ENCODE data around the gene ETAA1. TPM values are rescaled to one million over a fixed set of nuclear protein-coding genes. Genes with fewer than 3 reads are reported as not detected.
A peak's percentile ranks its signal among the peaks of the same experiment; 100 is the strongest.

Gene ETAA1
- 16.2 and 20.7 TPM in 2 replicates for total RNA-seq (2016; rRNA removed; fragmentation: Illumina TruSeq; extraction: Trizol)
- total RNA-seq (2016; cell fraction: cytosol; rRNA removed; fragmentation: Illumina TruSeq; extraction: Trizol; ENCODE audit: low read depth): 3.1 and 3.3 TPM in 2 replicates
- total RNA-seq (2016; cell fraction: insoluble cytoplasmic fraction; rRNA removed; fragmentation: Illumina TruSeq; extraction: Trizol): 16.0 and 19.3 TPM in 2 replicates
- total RNA-seq (2016; cell fraction: membrane; rRNA removed; fragmentation: Illumina TruSeq; extraction: Trizol): 10.2 and 11.6 TPM in 2 replicates
- total RNA-seq (2016; cell fraction: nucleus; rRNA removed; fragmentation: Illumina TruSeq; extraction: Trizol): 24.3 and 25.2 TPM in 2 replicates
- 8.1 and 9.1 TPM in 2 replicates for polyA plus RNA-seq (2011; rRNA removed)
- polyA plus RNA-seq (2011; cell fraction: cytosol; rRNA removed): 2.8 and 4.6 TPM in 2 replicates
- 8.5 and 11.9 TPM in 2 replicates for polyA plus RNA-seq (2011; cell fraction: nucleus; rRNA removed)
- 8.3 and 12.7 TPM in 2 replicates for polyA plus RNA-seq (2012)
- polyA plus RNA-seq (2016; cell fraction: cytosol; fragmentation: Illumina TruSeq; extraction: Trizol; ENCODE audit: low read depth): 2.2 and 2.4 TPM in 2 replicates
- 18.9 TPM in 2 replicates for polyA plus RNA-seq (2016; cell fraction: insoluble cytoplasmic fraction; fragmentation: Illumina TruSeq; extraction: Trizol; ENCODE audit: low read depth)
- 5.1 and 5.7 TPM in 2 replicates for polyA plus RNA-seq (2016; cell fraction: membrane; fragmentation: Illumina TruSeq; extraction: Trizol; ENCODE audit: low read depth)
- 33.2 and 36.9 TPM in 2 replicates for polyA plus RNA-seq (2016; cell fraction: nucleus; fragmentation: Illumina TruSeq; extraction: Trizol; ENCODE audit: insufficient read depth, low read depth)
- polyA minus RNA-seq (2011; rRNA and poly(A)+ RNA removed; ENCODE audit: low replicate concordance): 1.9 and 3.6 TPM in 2 replicates
- 6.2 and 7.2 TPM in 2 replicates for polyA minus RNA-seq (2011; cell fraction: cytosol; rRNA and poly(A)+ RNA removed)
- polyA minus RNA-seq (2011; cell fraction: nucleus; rRNA and poly(A)+ RNA removed): 44.2 and 53.8 TPM in 2 replicates
- percentile 93 among the genes with signal in this experiment for Bru-seq, nascent RNA
- BruChase-seq, experiment 1, labeled RNA remaining after a 6-hour chase: percentile 84 among the genes with signal in this experiment
- BruChase-seq, experiment 2, labeled RNA remaining after a 2-hour chase: percentile 93 among the genes with signal in this experiment
- long read RNA-seq, experiment 1, transcript ETAA1-201 (6 exons, 3,418 nt): major isoform, 5 of 10 reads
- long read RNA-seq, experiment 1, partial matches to known transcripts: 3 of 10 reads
- long read RNA-seq, experiment 1, other reads (novel, unspliced or antisense): 0 of 10 reads
- long read RNA-seq, experiment 2, partial matches to known transcripts: 6 of 11 reads
- long read RNA-seq, experiment 2, other reads (novel, unspliced or antisense): 3 of 11 reads

DNA sequence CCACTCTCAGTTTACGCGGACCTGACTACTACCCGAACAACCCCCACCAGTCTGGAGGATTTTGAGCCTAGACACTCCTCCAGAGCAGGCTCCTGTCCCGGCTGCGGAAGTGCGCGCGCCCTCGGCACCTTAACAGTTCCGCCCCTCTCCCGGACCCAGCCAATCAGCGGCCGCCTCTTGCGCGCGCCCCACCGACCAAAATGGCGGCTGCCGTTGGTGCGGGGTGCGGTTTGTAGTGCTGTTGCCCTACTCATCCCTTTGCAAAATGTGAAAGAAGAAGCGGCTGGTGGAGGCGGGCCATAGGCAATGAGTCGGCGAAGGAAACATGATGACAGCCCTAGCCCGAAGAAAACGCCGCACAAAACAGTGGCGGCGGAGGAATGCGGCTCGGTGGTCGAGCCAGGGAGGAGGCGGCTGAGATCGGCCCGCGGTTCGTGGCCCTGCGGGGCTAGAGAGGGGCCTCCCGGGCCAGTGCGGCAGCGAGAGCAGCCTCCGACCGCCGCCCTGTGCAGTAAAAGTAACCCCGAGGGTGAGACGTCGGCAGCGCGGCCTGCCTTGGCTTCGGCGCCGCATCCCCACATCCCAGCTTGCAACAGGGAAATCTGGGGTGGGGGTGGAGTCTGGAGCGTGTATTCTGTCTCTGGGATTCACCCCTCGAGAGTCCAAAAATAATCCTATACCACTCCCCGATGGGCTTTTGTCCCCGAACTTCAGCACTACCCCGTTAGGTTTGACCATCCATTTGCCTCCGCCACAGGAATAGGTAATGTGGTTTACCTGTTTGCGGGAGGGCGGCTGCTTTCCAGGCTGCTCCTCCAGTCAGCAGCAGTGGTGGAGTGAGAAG is at the start of gene ETAA1:
Gene ETAA1, plus strand, starts transcription at position 191 of the 844 bp plus-strand sequence. Its CDS starts 116 bp downstream, at position 307.
- intact Hi-C loops (cut with micrococcal nuclease; ENCODE audit: unreplicated experiment): loop anchor here (5.0 to 10.0 kb wide), 2 partner anchors 73 to 965 kb away; no protein-coding TSS in a partner anchor
- WGBS (ENCODE audit: low lambda C conversion rate): 2% methylated on average over 56 of the region's 61 CpGs
- TF ChIP-seq, protein P1, sequence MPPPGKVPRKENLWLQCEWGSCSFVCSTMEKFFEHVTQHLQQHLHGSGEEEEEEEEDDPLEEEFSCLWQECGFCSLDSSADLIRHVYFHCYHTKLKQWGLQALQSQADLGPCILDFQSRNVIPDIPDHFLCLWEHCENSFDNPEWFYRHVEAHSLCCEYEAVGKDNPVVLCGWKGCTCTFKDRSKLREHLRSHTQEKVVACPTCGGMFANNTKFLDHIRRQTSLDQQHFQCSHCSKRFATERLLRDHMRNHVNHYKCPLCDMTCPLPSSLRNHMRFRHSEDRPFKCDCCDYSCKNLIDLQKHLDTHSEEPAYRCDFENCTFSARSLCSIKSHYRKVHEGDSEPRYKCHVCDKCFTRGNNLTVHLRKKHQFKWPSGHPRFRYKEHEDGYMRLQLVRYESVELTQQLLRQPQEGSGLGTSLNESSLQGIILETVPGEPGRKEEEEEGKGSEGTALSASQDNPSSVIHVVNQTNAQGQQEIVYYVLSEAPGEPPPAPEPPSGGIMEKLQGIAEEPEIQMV (CRISPR knock-in tag; IDR thresholded peaks at IDR 0.05; ENCODE audit: low read depth): peak; percentile 78; the same call in 1 of the 2 replicates
- TF ChIP-seq ATF1 (CRISPR knock-in tag; IDR thresholded peaks at IDR 0.05) (peak; percentile 52; the same call in 1 of the 2 replicates), ZNF709 (CRISPR knock-in tag; IDR thresholded peaks at IDR 0.05) (peak; percentile 81), ZSCAN12 (CRISPR knock-in tag; IDR thresholded peaks at IDR 0.05) (no peak), HHEX (CRISPR knock-in tag; IDR thresholded peaks at IDR 0.05) (no peak), MAFF (IDR thresholded peaks at IDR 0.05; ENCODE audit: low read depth, low read length) (no peak), TCF7 (IDR thresholded peaks at IDR 0.05; ENCODE audit: low read depth) (no peak), PHF5A (CRISPR knock-in tag; IDR thresholded peaks at IDR 0.05; ENCODE audit: low read depth, unreplicated experiment) (no peak), RELA (CRISPR knock-in tag; IDR thresholded peaks at IDR 0.05) (no peak)
- TF ChIP-seq, protein P2, sequence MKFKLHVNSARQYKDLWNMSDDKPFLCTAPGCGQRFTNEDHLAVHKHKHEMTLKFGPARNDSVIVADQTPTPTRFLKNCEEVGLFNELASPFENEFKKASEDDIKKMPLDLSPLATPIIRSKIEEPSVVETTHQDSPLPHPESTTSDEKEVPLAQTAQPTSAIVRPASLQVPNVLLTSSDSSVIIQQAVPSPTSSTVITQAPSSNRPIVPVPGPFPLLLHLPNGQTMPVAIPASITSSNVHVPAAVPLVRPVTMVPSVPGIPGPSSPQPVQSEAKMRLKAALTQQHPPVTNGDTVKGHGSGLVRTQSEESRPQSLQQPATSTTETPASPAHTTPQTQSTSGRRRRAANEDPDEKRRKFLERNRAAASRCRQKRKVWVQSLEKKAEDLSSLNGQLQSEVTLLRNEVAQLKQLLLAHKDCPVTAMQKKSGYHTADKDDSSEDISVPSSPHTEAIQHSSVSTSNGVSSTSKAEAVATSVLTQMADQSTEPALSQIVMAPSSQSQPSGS (CRISPR knock-in tag; IDR thresholded peaks at IDR 0.05): no peak
- TF ChIP-seq, protein P3, sequence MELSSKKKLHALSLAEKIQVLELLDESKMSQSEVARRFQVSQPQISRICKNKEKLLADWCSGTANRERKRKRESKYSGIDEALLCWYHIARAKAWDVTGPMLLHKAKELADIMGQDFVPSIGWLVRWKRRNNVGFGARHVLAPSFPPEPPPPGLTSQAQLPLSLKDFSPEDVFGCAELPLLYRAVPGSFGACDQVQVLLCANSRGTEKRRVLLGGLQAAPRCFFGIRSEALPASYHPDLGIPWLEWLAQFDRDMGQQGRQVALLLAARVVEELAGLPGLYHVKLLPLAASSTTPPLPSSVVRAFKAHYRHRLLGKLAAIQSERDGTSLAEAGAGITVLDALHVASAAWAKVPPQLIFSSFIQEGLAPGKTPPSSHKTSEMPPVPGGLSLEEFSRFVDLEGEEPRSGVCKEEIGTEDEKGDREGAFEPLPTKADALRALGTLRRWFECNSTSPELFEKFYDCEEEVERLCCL (CRISPR knock-in tag; IDR thresholded peaks at IDR 0.05; ENCODE audit: borderline replicate concordance): 0 out of 2 replicates have a peak, but pooled peaks have one; percentile 49

More for the DNA sequence above, at the start of gene ETAA1:
- peak within 1 kb of the TSS; percentile 90 for H2AFZ ChIP-seq (ENCODE audit: low read length)
- peak; percentile 87 for DNase-seq (ENCODE audit: low spot score)
- H3K9me3 ChIP-seq (ENCODE audit: low read length): no peaks in the 10 kb centered on the region
- CTCF ChIA-PET (ENCODE audit: low intra/inter-chr PET ratio, low total read pairs): interaction anchor here (0.7 kb wide), 1 partner anchor 665 kb away, joined by 3 read pairs; no protein-coding TSS in a partner anchor
- TSS peak; percentile 90 for BruUV-seq (replicated peaks)
- peak within 1 kb of the TSS; percentile 71 for H3K27ac ChIP-seq (ENCODE audit: extremely low read length, insufficient read depth, low read length)
- no peak for FAIRE-seq
- H3K9ac ChIP-seq (ENCODE audit: insufficient read depth, low read depth, low read length): peak within 1 kb of the TSS; percentile 81
- peaks cover 29% of the 10 kb centered on the region for H3K4me1 ChIP-seq (ENCODE audit: insufficient read depth, low read length)
- no peaks in the 10 kb centered on the region for H3K36me3 ChIP-seq (replicated peaks in 1 of 2; ENCODE audit: control insufficient read depth in 1 of 2, insufficient read depth in 2 of 2, low read length in 2 of 2)
- H3K27me3 ChIP-seq (ENCODE audit: control insufficient read depth in 1 of 2, insufficient read depth in 2 of 2, low read length in 2 of 2): no peaks in the 10 kb centered on the region; a peak in 1 of 5 replicates
- ATAC-seq: peak; percentile 100
- H3K4me3 ChIP-seq (replicated peaks in 1 of 3; ENCODE audit: insufficient read depth in 1 of 3, low read depth in 2 of 3, low read length in 3 of 3): peak within 1 kb of the TSS; percentile 86 to 91 (median 86)
- H3K79me2 ChIP-seq (ENCODE audit: insufficient read depth, low read length): peaks cover 8% of the 10 kb centered on the region
- POLR2A ChIA-PET: interaction anchor here (0.6 kb wide), 2 partner anchors 14 to 17 kb away, joined by 3 read pairs; no protein-coding TSS in a partner anchor
- in situ Hi-C loops (cut with HindIII; ENCODE audit: extremely low pct_ligation_motif_present, low pct_unique_long_range_greater_than_20kb): no loop called here
- peak within 1 kb of the TSS; percentile 89 for H3K4me2 ChIP-seq (ENCODE audit: low read depth, low read length)
- H4K20me1 ChIP-seq (ENCODE audit: insufficient read depth, low read length): no peaks in the 10 kb centered on the region

Measured in HepG2 (cell line).